ENCODE results near the gene ZNF330.

- TF ChIP-seq POLR2A (IDR thresholded peaks at IDR 0.05; ENCODE audit: low read depth, low read length), result no peak
- TF ChIP-seq RFX5 (IDR thresholded peaks at IDR 0.05; ENCODE audit: low read depth, low read length), result no peak
- TF ChIP-seq FOS (IDR thresholded peaks at IDR 0.05; ENCODE audit: low read depth, low read length), result 0 out of 2 replicates have a peak, but pooled peaks have one; percentile 37
- no peak for TF ChIP-seq CTCF (conservative IDR thresholded peaks at IDR 0.05; ENCODE audit: low read depth, low read length)
- TF ChIP-seq SMC3 (IDR thresholded peaks at IDR 0.05; ENCODE audit: low read depth, low read length), result no peak
- no peak for TF ChIP-seq BHLHE40 (IDR thresholded peaks at IDR 0.05; ENCODE audit: low read depth, low read length)
- no peak for TF ChIP-seq USF2 (IDR thresholded peaks at IDR 0.05; ENCODE audit: low read depth, low read length)
- no peak for TF ChIP-seq MXI1 (IDR thresholded peaks at IDR 0.05; ENCODE audit: borderline replicate concordance, low read depth, low read length)
- no peak for TF ChIP-seq RAD21 (IDR thresholded peaks at IDR 0.05; ENCODE audit: low read length)
- peak; percentile 65 for TF ChIP-seq CEBPB (IDR thresholded peaks at IDR 0.05; ENCODE audit: low read depth, low read length)
- TF ChIP-seq ELK1 (IDR thresholded peaks at IDR 0.05; ENCODE audit: borderline replicate concordance, low read depth, low read length), result no peak
- TF ChIP-seq MAFK (IDR thresholded peaks at IDR 0.05; ENCODE audit: low read depth, low read length), result no peak
- TF ChIP-seq CHD1 (IDR thresholded peaks at IDR 0.05; ENCODE audit: low read depth, low read length), result no peak
- TF ChIP-seq RCOR1 (IDR thresholded peaks at IDR 0.05; ENCODE audit: insufficient replicate concordance, low read length), result no peak
Observed at GRCh38 chr4:141248029-141248428, 27.3 kb downstream of the ZNF330 start.

All from IMR-90 (cell line).